GM11168 (cell line): Measurements from ENCODE around the gene WFS1.

Experiments used
- in situ Hi-C: fragments of 300-500 bp; cut with MboI; formaldehyde crosslinking; loops from one replicate; pipeline ENCODE4 v1.12.0; 2022; ENCODE audit warnings: low sequenced_read_pairs; ENCODE audit not compliant: unreplicated experiment

WFS1 gene

GRCh38 chr4:6269616-6270511, at the start of gene WFS1:
Gene WFS1, plus strand, starts transcription at chr4:6269850. Its CDS starts 7,606 bp downstream, at chr4:6277456.
- in situ Hi-C loops: no loop called here

GRCh38 chr4:6221301-6221850, 48.3 kb upstream of the WFS1 start:
- in situ Hi-C loops: no loop called here

GRCh38 chr4:6221851-6222760, 47.5 kb upstream of the WFS1 start:
- in situ Hi-C loops: no loop called here

GRCh38 chr4:6222761-6223292, 46.8 kb upstream of the WFS1 start:
- in situ Hi-C loops: no loop called here

GRCh38 chr4:6224735-6225134, 44.9 kb upstream of the WFS1 start:
- in situ Hi-C loops: no loop called here

- in situ Hi-C loops: no loop called here
Observed at GRCh38 chr4:6225469-6225868, 44.2 kb upstream of the WFS1 start.

GRCh38 chr4:6226506-6226905, 43.1 kb upstream of the WFS1 start:
- in situ Hi-C loops: no loop called here

- in situ Hi-C loops: no loop called here
Observed at GRCh38 chr4:6227412-6228157, 42.1 kb upstream of the WFS1 start.

GRCh38 chr4:6228158-6229067, 41.2 kb upstream of the WFS1 start:
- in situ Hi-C loops: no loop called here

- in situ Hi-C loops: no loop called here
Observed at GRCh38 chr4:6229095-6229494, 40.6 kb upstream of the WFS1 start.

GRCh38 chr4:6229671-6230501, 39.8 kb upstream of the WFS1 start:
- in situ Hi-C loops: loop anchor here (10.0 kb wide), 1 partner anchor 315 kb away; no protein-coding TSS in a partner anchor

- in situ Hi-C loops: loop anchor here (10.0 kb wide), 1 partner anchor 314 kb away; no protein-coding TSS in a partner anchor
Observed at GRCh38 chr4:6230502-6230785, 39.2 kb upstream of the WFS1 start.

GRCh38 chr4:6230827-6231662, 38.6 kb upstream of the WFS1 start:
- in situ Hi-C loops: loop anchor here (10.0 kb wide), 1 partner anchor 314 kb away; no protein-coding TSS in a partner anchor

GRCh38 chr4:6231663-6232165, 37.9 kb upstream of the WFS1 start:
- in situ Hi-C loops: loop anchor here (10.0 kb wide), 1 partner anchor 313 kb away; no protein-coding TSS in a partner anchor

GRCh38 chr4:6232836-6233785, 36.5 kb upstream of the WFS1 start:
- in situ Hi-C loops: loop anchor here (10.0 kb wide), 1 partner anchor 312 kb away; no protein-coding TSS in a partner anchor

GRCh38 chr4:6233929-6234328, 35.7 kb upstream of the WFS1 start:
- in situ Hi-C loops: loop anchor here (10.0 kb wide), 1 partner anchor 311 kb away; no protein-coding TSS in a partner anchor
